ENCODE measurements around the gene FANCI. TPM values are rescaled to one million over a fixed set of nuclear protein-coding genes. Genes with fewer than 3 reads are reported as not detected.

FANCI gene
- total RNA-seq, 1 donor from 2014 or later = 4.1 TPM

DNA sequence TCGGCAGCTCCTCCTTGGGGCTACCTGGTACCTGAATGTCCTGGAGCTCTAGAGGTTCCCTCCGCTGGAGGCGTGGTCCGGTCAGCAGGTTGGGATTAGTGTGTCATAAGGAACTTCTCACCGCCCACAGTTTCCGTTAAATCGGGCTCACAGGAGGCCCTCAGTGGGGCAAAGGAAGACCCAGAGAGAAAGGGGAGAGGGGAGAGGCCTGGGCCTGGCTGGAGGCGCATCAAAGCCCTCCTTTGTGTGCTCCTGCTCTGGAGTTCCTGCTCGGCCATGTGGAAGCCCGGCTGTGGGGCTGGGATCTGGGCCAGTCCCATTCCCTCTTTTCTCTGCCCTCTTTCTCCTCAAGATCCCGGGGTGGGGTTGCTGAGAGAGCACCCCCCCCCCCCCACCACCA is 22.2 kb upstream of the FANCI start, which contains the start of gene RLBP1:
Gene RLBP1, minus strand, starts transcription at position 37 of the 400 bp plus-strand sequence. CDS start 2,604 bp downstream, outside the sequence.
- DNase-seq = no peak

DNA sequence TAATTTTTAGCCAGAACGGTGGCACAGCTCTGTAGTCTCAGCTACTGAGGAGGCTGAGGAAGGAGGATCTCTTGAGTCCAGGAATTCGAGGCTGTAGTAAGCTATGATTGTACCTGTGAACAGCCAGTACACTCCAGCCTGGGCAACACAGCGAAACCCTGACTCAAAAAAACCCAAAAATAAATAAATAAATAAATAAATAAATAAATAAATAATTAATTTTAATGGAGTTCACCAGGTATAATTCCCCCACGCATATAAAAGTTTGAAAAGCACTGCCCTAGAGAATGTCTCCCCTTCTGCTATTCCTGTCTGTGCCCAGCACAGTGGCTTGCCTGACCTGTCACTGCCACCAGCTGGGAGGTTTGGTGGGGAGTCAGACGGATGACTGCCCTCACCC is 18.2 kb upstream of the FANCI start:
- H3K4me3 ChIP-seq = no peak overlapping the region
- TF ChIP-seq, protein P1, sequence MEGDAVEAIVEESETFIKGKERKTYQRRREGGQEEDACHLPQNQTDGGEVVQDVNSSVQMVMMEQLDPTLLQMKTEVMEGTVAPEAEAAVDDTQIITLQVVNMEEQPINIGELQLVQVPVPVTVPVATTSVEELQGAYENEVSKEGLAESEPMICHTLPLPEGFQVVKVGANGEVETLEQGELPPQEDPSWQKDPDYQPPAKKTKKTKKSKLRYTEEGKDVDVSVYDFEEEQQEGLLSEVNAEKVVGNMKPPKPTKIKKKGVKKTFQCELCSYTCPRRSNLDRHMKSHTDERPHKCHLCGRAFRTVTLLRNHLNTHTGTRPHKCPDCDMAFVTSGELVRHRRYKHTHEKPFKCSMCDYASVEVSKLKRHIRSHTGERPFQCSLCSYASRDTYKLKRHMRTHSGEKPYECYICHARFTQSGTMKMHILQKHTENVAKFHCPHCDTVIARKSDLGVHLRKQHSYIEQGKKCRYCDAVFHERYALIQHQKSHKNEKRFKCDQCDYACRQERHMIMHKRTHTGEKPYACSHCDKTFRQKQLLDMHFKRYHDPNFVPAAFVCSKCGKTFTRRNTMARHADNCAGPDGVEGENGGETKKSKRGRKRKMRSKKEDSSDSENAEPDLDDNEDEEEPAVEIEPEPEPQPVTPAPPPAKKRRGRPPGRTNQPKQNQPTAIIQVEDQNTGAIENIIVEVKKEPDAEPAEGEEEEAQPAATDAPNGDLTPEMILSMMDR (IDR thresholded peaks at IDR 0.05) = no peak
- intact Hi-C loops (cut with DNase I) = no loop called here

More for the DNA sequence above, 22.2 kb upstream of the FANCI start, which contains the start of gene RLBP1:
- no peaks in the 10 kb centered on the region for H3K36me3 ChIP-seq
- TF ChIP-seq, protein P1 (IDR thresholded peaks at IDR 0.05) = no peak
- no peak within 1 kb of the TSS for H3K27ac ChIP-seq
- H3K4me1 ChIP-seq = no peaks in the 10 kb centered on the region
- no peak within 1 kb of the TSS for H3K4me3 ChIP-seq
- ATAC-seq = no peak
- H3K9me3 ChIP-seq = no peaks in the 10 kb centered on the region
- no peaks in the 10 kb centered on the region for H3K27me3 ChIP-seq
- intact Hi-C loops (cut with DNase I) = no loop called here

DNA sequence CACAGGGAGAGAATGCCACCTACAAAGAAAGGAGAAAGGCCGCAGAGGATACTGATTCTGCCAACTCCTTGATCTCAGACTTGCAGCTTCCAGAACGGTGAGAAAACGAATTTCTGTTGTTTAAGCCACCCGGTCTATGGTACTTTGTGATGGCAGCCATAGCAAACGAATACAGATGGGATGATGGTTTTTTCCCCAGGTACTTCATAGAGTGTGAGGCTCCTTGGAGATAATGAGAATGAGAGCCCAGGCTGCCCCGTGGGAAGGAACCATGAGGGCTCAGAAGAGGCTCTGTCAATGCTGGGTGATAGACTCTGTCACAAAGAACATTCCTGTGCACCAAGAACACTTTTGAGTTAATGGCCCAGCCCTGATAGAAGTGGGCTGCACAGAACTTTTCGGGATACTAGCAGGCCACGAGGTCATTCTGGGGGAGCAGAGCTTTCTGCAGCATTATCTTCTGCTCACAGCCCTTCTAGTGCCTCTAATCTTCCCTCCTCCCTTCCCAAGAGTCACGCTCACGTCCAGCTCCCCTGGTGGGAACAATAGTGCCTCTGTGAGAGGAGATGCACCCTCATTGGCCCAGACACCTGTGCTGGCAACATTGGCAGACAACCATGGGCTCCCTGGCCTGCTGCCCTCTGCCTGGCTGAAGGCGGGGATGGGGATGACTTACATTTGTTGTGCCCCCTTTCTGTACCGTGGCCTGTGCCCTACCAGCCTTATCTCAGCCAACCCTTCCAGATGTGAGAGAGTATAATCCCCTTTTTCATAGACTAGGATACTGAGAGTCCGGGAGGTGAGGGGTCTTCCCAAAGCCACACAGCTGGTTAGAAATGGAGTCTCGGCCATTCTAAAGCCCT is 17.2 kb upstream of the FANCI start:
- TF ChIP-seq, protein P1 (IDR thresholded peaks at IDR 0.05) = no peak
- Histone ChIP-seq H3K4me3 (no peak overlapping the region), H3K27ac (no peak overlapping the region), H3K27me3 (no peaks in the 10 kb centered on the region), H3K9me3 (no peaks in the 10 kb centered on the region), H3K4me1 (no peaks in the 10 kb centered on the region), H3K36me3 (no peaks in the 10 kb centered on the region)
- ATAC-seq = no peak
- intact Hi-C loops (cut with DNase I) = no loop called here
- no peak for DNase-seq

More for the DNA sequence above, 18.2 kb upstream of the FANCI start:
- H3K27ac ChIP-seq = no peak overlapping the region
- ATAC-seq (no peak), DNase-seq (no peak)
- H3K9me3 ChIP-seq = no peaks in the 10 kb centered on the region
- H3K4me1 ChIP-seq = no peaks in the 10 kb centered on the region
- no peaks in the 10 kb centered on the region for H3K36me3 ChIP-seq
- no peaks in the 10 kb centered on the region for H3K27me3 ChIP-seq

DNA sequence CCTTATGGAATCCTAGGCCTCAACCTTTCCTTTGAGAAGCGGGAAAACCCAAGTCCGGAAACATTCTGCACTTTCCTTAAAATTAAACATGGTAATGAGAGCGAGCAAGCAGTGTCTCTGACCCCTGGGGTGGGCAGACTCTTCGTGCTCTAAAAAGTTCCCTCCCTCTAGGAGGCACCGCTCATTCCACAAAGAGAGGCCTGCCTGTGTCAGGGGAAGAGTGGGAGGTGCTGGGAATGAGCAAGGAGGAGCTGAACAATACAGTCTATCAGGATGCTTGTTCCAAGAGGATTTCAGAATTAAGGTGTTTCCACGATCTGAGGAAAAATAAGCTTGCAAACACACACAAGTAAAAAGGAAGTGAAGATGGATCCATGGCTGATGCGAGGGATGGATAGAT is 16.4 kb upstream of the FANCI start:
- intact Hi-C loops (cut with DNase I) = no loop called here
- Histone ChIP-seq H3K36me3 (no peaks in the 10 kb centered on the region), H3K4me1 (no peaks in the 10 kb centered on the region), H3K9me3 (no peaks in the 10 kb centered on the region), H3K27ac (no peak overlapping the region), H3K27me3 (no peaks in the 10 kb centered on the region), H3K4me3 (no peak overlapping the region)
- TF ChIP-seq, protein P1 (IDR thresholded peaks at IDR 0.05) = no peak
- no peak for ATAC-seq
- no peak for DNase-seq

DNA sequence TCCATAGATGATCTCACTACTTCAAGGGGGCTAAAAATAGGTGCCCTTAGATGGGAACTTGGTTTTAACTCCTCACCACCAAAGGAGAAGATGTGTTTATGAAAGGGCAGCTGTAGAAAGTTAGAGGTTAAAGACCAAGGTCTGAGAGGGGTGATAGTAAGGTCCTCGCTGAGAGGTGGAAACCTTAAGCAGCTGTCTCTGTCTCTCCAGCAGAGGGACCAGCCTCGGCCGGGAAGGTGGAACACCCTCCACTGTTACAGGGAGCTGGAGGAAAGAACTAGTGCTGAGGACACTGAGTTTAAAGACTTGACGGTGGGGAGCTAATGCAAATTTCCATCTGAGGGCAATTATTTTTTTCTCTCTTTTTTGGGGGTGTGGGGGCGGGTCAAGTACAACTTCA is 13.5 kb upstream of the FANCI start:
- intact Hi-C loops (cut with DNase I) = no loop called here
- H3K4me3 ChIP-seq = no peak overlapping the region
- DNase-seq (no peak), ATAC-seq (no peak)
- H3K4me1 ChIP-seq = no peaks in the 10 kb centered on the region
- H3K36me3 ChIP-seq = no peaks in the 10 kb centered on the region
- TF ChIP-seq, protein P1 (IDR thresholded peaks at IDR 0.05) = no peak
- H3K9me3 ChIP-seq = no peaks in the 10 kb centered on the region
- no peaks in the 10 kb centered on the region for H3K27me3 ChIP-seq
- no peak overlapping the region for H3K27ac ChIP-seq
